Endothelial cell of umbilical vein (primary cell): ENCODE results near the gene CRK. TPM values are rescaled to one million over a fixed set of nuclear protein-coding genes. Genes with fewer than 3 reads are reported as not detected.

Experiments
- BruUV-seq: library from RNA; stranded (reverse); fragments of 400-500 nt; replicated peaks from 2 replicates; lab custom pipeline; 2021; lab: Mats Ljungman, UMichigan
- CTCF ChIA-PET: fragments of 300-600, 350-600 bp; sonication (Branson Sonifier 250); formaldehyde crosslinking; loops from one replicate; lab custom pipeline; 2021; ENCODE audit warnings: antibody characterized with exemption, inconsistent platforms; lab: Charles Lee
- POLR2A ChIA-PET: fragments of 300-600, 350-600 bp; sonication (Branson Sonifier 250); formaldehyde crosslinking; loops from one replicate; lab custom pipeline; 2021; ENCODE audit warnings: antibody characterized with exemption, inconsistent platforms; lab: Charles Lee
- DNase-seq: peaks from one replicate; pipeline ENCODE4 v3.0.0-alpha.2; 2011; ENCODE audit warnings: low read depth, low spot score
- FAIRE-seq: peaks from 2 replicates; lab custom pipeline; 2011; peaks lifted over from hg19 to GRCh38; lab: Jason Lieb, UNC
- H2AFZ ChIP-seq: 2 replicates; pipeline ENCODE4 v1.6.0; 2012; ENCODE audit warnings: low read depth, low read length, control low read depth, inconsistent platforms
- H3K27ac ChIP-seq: 2 replicates; pipeline ENCODE4 v1.5.1; 2011; ENCODE audit warnings: low read depth, mild to moderate bottlenecking, control low read depth, low read length, moderate library complexity; ENCODE audit not compliant: insufficient read depth
- H3K27me3 ChIP-seq, 2 experiments: 2 replicates each; pipeline versions ENCODE4 v1.6.0 to v1.6.1; 2011; ENCODE audit warnings: low read length in 2 of 2, mixed read lengths in 1 of 2; ENCODE audit not compliant: control insufficient read depth in 2 of 2, insufficient read depth in 2 of 2
- H3K36me3 ChIP-seq, 2 experiments: 2 replicates in 1 of 2; 3 replicates in 1 of 2; pipeline ENCODE4 v1.5.1; 2011; ENCODE audit warnings: low read length in 2 of 2, mild to moderate bottlenecking in 1 of 2, moderate library complexity in 1 of 2; ENCODE audit not compliant: control insufficient read depth in 2 of 2, insufficient read depth in 2 of 2; ENCODE audit errors: extremely low read depth in 1 of 2
- H3K4me1 ChIP-seq: 3 replicates; pipeline ENCODE4 v1.5.1; 2011; ENCODE audit warnings: mild to moderate bottlenecking, low read length; ENCODE audit not compliant: control insufficient read depth, insufficient read depth; ENCODE audit errors: extremely low read depth
- H3K4me2 ChIP-seq: 2 replicates; pipeline ENCODE4 v1.6.1; 2011; ENCODE audit warnings: low read length, control low read depth, mixed read lengths; ENCODE audit not compliant: insufficient read depth
- H3K4me3 ChIP-seq, 3 experiments: fragments of 200-600 bp in 1 of 3; sonication (generic), shearing (Covaris generic) in 1 of 3; replicated peaks in 1 of 3; 2 replicates each; pipeline ENCODE4 v1.5.1; 2011 to 2016; ENCODE audit warnings: control low read depth in 3 of 3, low read length in 3 of 3, mild to moderate bottlenecking in 2 of 3, inconsistent platforms in 1 of 3, low read depth in 1 of 3, moderate library complexity in 1 of 3; ENCODE audit not compliant: insufficient read depth in 1 of 3
- H3K79me2 ChIP-seq: 2 replicates; pipeline ENCODE4 v1.6.0; 2012; ENCODE audit warnings: low read length, inconsistent platforms; ENCODE audit not compliant: control insufficient read depth, insufficient read depth
- H3K9ac ChIP-seq: replicated peaks from 2 replicates; pipeline ENCODE3; 2011; ENCODE audit warnings: low read length, control low read depth; ENCODE audit not compliant: insufficient read depth; ENCODE audit errors: extremely low read depth
- H3K9me1 ChIP-seq: replicated peaks from 3 replicates; pipeline ENCODE4 v1.6.0; 2011; ENCODE audit warnings: mild to moderate bottlenecking, low read length; ENCODE audit not compliant: control insufficient read depth, insufficient read depth; ENCODE audit errors: extremely low read depth
- H3K9me3 ChIP-seq: replicated peaks from 2 replicates; pipeline ENCODE4 v1.5.1; 2012; ENCODE audit warnings: low read length, inconsistent platforms; ENCODE audit not compliant: control insufficient read depth, insufficient read depth
- H4K20me1 ChIP-seq: replicated peaks from 2 replicates; pipeline ENCODE3; 2011; ENCODE audit warnings: mild to moderate bottlenecking, low read length; ENCODE audit not compliant: control insufficient read depth, insufficient read depth; ENCODE audit errors: extremely low read depth
- EZH2 ChIP-seq: IDR thresholded peaks from 2 replicates; pipeline ENCODE4 v1.6.1; 2012; ENCODE audit warnings: borderline replicate concordance, low read depth, mild to moderate bottlenecking, moderate library complexity, low read length, inconsistent platforms; ENCODE audit not compliant: severe bottlenecking
- FOS ChIP-seq: IDR thresholded peaks from 2 replicates; pipeline ENCODE4 v1.6.1; 2011; ENCODE audit warnings: mild to moderate bottlenecking, low read length, moderate library complexity, borderline replicate concordance; ENCODE audit not compliant: insufficient read depth
- GATA2 ChIP-seq: IDR thresholded peaks from 2 replicates; pipeline ENCODE4 v1.7.0; 2011; ENCODE audit warnings: low read depth, mild to moderate bottlenecking, moderate library complexity, mixed read lengths, low read length; ENCODE audit not compliant: insufficient read length, insufficient read depth
- JUN ChIP-seq: IDR thresholded peaks from 2 replicates; pipeline ENCODE4 v1.6.1; 2011; ENCODE audit warnings: borderline replicate concordance, low read depth; ENCODE audit not compliant: insufficient read length, insufficient read depth
- MYC ChIP-seq: IDR thresholded peaks from one replicate; pipeline ENCODE4 v1.6.1; 2011; ENCODE audit warnings: mild to moderate bottlenecking, low read depth, low read length
- POLR2A ChIP-seq: IDR thresholded peaks from 2 replicates; pipeline ENCODE4 v1.6.1; 2012; ENCODE audit warnings: low read depth, mild to moderate bottlenecking, control low read depth, low read length
- POLR2AphosphoS5 ChIP-seq: IDR thresholded peaks from 2 replicates; pipeline ENCODE4 v1.6.1; 2012; ENCODE audit warnings: low read depth, mild to moderate bottlenecking, control low read depth, low read length, moderate library complexity; ENCODE audit not compliant: insufficient read depth
- dilution Hi-C: fragments of 300-500 bp; cut with MboI; formaldehyde crosslinking; loops from one replicate; pipeline ENCODE4 v1.15.0; 2019; ENCODE audit warnings: low sequenced_read_pairs; ENCODE audit not compliant: extremely low pct_ligation_motif_present
- intact Hi-C: fragments of 100-400 bp; cut with micrococcal nuclease; formaldehyde crosslinking; loops from one replicate; pipeline ENCODE4 v1.10.0; 2022
- polyA plus RNA-seq, 4 experiments: library from polyadenylated mRNA; depleted of rRNA in 3 of 4; stranded (reverse) in 3 of 4; unstranded in 1 of 4; fragments of >200 nt; gene quantifications; 2 replicates each; pipeline versions ENCODE4 v1.2.1 to v1.2.3, GENCODE V29; 2011 to 2012; ENCODE audit warnings: missing spikeins in 1 of 4
- total RNA-seq: library from RNA; stranded (reverse); gene quantifications from 2 replicates; pipeline ENCODE4 v1.2.3, GENCODE V29; 2021
- TF ChIP-seq, protein P1 (sequence below): IDR thresholded peaks from 2 replicates; pipeline ENCODE4 v1.6.1; 2011; ENCODE audit not compliant: insufficient read depth, insufficient read length
- TF ChIP-seq, protein P2 (sequence below), 2 donors: IDR thresholded peaks; 1 replicate in 1 of 2; 2 replicates in 1 of 2; pipeline ENCODE4 v1.5.1; 2011; ENCODE audit warnings: low read length in 2 of 2, mild to moderate bottlenecking in 2 of 2, moderate library complexity in 2 of 2, control low read depth in 1 of 2, inconsistent platforms in 1 of 2, low read depth in 1 of 2; ENCODE audit not compliant: insufficient read depth in 1 of 2; ENCODE audit errors: extremely low read depth in 1 of 2

Gene CRK
- total and polyA plus RNA-seq, 2 donors (not counting 3 experiments of a cell fraction or from before 2014, with no cell fraction given): 52.8 to 67.2 TPM

DNA sequence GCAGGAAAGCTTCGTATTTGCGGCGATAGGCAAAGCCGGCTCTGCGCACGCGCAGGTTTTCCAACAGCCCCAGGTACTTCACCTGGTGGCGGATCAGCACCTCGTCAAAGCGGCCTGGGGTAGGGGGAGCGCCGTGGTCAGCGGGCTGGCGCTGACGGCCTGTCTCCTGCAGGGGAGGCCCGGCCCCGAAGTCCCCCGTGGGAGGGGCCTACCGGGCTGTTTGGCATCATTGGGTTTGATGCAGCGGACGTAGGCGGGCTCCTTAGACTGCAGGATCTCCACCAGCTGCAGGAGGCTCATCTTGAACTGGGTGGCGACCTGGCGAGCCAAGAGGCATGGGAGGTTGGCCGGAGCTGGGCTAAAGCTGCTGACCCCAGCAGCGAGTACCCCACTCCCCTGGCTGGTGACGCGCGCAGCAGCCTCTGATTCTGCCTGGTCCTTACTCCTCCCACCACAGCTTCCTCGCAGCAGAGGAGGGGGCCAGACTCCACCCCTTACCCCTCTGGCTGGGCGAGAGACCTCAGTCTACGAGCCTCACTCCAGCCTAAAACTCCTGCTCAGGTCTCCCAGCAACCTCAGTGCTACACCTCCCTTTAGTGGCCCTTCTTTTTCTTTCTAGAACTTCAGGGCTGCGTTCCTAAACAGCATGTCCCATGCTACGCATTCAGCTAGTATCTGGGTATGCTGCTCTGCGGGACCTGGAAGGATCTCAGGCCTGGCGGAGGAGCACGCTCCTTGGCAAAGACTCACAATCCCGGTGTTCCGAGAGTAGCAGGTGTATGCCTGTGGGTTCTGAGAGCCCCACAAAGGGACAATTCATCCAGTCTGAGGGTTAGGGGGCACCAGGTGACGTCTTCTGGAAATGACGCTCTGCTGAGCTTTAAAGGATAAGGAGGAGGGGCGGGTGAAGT, 16.1 kb upstream of the CRK start:
- Histone ChIP-seq H3K4me1 (no peaks in the 10 kb centered on the region), H3K36me3 (peaks cover 5 to 46% of the 10 kb centered on the region in 2 experiments), H2AFZ (no peak overlapping the region), H3K27ac (no peak overlapping the region), H3K9ac (no peak overlapping the region), H3K79me2 (no peaks in the 10 kb centered on the region), H3K9me3 (no peaks in the 10 kb centered on the region), H3K9me1 (no peaks in the 10 kb centered on the region), H4K20me1 (no peaks in the 10 kb centered on the region), H3K4me2 (no peak overlapping the region), H3K4me3 (no peak overlapping the region), H3K27me3 (no peaks in the 10 kb centered on the region)
- CTCF ChIA-PET: interaction anchor here (0.5 to 1.4 kb wide), 4 partner anchors 11 to 229 kb away, joined by 3 to 4 read pairs (median 3); no protein-coding TSS in a partner anchor
- FAIRE-seq: no peak
- TF ChIP-seq GATA2: no peak
- TF ChIP-seq POLR2AphosphoS5: no peak
- TF ChIP-seq, protein P1, sequence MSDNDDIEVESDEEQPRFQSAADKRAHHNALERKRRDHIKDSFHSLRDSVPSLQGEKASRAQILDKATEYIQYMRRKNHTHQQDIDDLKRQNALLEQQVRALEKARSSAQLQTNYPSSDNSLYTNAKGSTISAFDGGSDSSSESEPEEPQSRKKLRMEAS: no peak
- TF ChIP-seq, protein P2, sequence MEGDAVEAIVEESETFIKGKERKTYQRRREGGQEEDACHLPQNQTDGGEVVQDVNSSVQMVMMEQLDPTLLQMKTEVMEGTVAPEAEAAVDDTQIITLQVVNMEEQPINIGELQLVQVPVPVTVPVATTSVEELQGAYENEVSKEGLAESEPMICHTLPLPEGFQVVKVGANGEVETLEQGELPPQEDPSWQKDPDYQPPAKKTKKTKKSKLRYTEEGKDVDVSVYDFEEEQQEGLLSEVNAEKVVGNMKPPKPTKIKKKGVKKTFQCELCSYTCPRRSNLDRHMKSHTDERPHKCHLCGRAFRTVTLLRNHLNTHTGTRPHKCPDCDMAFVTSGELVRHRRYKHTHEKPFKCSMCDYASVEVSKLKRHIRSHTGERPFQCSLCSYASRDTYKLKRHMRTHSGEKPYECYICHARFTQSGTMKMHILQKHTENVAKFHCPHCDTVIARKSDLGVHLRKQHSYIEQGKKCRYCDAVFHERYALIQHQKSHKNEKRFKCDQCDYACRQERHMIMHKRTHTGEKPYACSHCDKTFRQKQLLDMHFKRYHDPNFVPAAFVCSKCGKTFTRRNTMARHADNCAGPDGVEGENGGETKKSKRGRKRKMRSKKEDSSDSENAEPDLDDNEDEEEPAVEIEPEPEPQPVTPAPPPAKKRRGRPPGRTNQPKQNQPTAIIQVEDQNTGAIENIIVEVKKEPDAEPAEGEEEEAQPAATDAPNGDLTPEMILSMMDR (IDR thresholded peaks at IDR 0.05; ENCODE audit: extremely low read depth in 1 of 2, insufficient read depth in 1 of 2, low read depth in 1 of 2, low read length in 2 of 2): no peak
- TF ChIP-seq POLR2A: no peak
- TF ChIP-seq FOS: no peak
- no peak for TF ChIP-seq JUN
- no peak for TF ChIP-seq MYC
- TF ChIP-seq EZH2: no peak
- dilution Hi-C loops (no loop called here), intact Hi-C loops (no loop called here)
- no TSS peak for BruUV-seq
- no peak for DNase-seq
- POLR2A ChIA-PET: no interaction called here
